Raji (cell line): ENCODE data around the gene BCAS3.

Experiments used
- POLR2A ChIP-seq: IDR thresholded peaks from 2 replicates; pipeline ENCODE4 v1.6.1; 2011; ENCODE audit warnings: low read depth, low read length, control low read depth; ENCODE audit not compliant: insufficient read depth

Gene BCAS3

DNA sequence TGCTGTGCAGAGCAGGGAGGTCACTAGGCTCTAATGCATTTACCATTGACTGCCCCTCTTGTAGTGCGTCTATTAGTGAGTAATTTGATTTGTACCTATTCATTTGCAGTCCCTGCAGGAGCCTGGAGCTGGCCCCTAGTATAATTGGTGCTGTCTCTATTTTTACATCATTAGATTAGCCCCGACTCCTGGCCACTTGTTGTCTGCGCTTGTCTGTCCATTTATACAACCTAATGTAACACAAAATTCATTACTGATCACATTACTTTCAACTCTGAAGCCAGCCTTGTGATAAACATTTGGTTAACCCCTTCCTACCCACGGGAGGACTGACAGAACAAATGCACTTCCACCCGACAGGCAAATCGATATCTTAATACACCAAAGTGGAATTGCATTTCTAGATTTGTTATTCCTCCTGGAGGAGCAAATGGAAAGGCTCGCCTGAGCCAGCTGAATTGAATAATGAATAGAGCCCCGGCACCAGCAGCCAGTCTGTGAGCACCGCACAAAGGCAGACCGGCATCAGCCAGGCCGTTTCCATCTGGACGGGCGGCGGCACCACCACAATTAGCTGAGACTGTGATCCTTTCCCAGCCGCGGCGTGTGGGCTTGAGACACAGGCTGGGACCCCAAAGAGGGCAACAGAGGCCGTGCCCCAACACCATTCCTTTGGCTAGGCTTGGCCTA, 703.3 kb downstream of the BCAS3 start:
- TF ChIP-seq POLR2A = no peak

DNA sequence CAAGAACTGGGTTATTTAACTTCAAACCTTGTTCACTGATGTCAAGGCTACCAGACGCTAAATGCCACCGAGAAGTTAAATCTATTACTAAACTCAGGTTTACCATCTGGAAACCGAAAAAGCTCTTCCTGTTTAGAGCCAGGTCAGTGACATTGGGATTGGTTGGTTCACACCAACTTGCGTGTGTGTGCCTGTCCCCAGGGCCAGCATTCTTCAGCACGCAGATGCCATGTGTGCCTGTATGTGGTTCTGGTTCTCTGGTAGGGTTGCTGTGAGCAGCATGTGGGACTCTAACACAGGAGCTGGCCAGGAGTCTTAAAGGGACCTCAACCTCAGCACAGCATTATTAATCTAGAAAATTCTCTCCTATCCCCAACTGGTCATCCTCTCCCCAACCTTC, 703.9 kb downstream of the BCAS3 start:
- TF ChIP-seq POLR2A = no peak

DNA sequence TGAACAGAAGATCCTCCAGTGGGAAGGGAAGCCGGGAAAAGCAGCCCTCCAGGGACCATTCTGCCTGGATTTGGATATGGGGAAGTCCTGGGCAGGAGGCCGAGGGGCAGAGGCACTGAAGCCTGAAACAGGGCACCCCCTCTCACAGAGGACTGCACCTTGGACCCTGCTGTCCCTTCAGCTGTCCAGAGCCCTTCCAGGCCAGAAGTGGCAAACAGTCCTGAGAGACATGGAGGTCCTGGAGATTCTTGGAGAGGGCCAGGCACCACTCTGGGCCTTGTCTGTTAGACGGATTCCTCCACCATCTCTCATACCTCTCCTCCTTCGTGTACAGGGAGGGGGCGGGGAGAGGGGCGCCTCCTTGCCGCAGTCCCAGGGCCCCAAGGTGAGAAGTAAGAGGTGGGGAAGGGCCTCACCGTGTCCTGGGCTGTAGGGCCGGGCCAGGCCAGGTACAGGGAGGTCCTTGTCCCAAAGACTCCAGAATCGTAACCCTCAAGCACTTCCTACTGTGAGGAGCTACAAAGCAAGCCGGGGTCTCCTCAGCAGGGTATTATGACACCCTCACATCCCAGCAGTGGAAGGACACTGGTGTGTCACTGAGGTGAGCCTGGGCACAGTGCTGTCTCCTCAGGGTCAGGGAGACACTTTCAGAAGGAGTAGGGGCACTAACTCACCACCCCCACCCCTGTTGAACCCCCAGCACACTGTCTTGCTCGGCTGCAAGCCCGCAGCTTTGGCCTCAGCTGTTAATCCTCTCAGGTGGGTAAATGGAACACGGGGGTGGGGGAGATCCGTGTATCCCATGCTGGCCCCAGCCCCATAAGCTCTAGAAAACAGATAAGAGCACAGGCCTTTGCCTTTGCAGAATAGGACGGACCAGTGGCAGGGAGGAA, 705.4 kb downstream of the BCAS3 start:
- no peak for TF ChIP-seq POLR2A

DNA sequence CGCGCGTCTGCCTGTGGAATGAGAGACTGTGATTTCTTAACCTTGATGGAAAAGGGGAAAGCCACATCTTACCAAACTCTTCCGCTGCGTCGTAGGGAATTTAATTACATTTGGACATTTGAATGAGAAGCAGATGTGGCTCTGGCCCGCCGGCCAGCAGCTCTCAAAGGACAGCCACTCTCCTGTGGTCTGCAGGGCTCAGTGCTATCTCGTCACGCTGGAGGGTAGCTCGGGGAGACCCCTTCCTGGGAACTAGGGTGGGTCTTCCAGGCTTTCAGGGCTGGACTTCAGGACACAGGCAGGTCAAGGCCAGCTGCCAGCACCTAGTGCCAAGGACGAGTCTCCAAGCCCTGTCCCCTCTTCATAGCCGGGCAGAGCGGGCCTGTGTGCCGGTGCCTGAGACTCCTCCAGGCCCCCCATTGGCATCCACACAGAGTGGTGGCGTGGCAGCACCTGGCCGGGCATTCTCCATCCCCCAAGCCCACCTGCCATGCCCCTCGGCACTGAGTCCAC, 706.1 kb downstream of the BCAS3 start:
- no peak for TF ChIP-seq POLR2A

DNA sequence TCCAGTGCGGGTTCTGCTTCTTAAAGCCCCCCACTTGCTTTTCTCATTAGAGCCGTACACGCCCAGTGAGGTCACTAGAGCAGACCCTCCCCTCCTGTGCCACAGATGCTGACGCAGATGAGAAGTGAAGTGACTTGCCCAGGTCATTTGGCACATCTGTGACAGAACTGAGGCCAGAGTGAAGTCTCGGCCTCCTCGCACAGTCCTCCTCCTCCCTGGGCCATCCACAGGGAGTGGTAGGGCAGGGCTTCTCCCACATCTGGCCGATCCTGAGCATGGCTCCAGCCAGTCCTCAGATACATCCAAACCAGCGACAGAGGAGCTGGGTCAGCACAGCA, 706.7 kb downstream of the BCAS3 start:
- no peak for TF ChIP-seq POLR2A

DNA sequence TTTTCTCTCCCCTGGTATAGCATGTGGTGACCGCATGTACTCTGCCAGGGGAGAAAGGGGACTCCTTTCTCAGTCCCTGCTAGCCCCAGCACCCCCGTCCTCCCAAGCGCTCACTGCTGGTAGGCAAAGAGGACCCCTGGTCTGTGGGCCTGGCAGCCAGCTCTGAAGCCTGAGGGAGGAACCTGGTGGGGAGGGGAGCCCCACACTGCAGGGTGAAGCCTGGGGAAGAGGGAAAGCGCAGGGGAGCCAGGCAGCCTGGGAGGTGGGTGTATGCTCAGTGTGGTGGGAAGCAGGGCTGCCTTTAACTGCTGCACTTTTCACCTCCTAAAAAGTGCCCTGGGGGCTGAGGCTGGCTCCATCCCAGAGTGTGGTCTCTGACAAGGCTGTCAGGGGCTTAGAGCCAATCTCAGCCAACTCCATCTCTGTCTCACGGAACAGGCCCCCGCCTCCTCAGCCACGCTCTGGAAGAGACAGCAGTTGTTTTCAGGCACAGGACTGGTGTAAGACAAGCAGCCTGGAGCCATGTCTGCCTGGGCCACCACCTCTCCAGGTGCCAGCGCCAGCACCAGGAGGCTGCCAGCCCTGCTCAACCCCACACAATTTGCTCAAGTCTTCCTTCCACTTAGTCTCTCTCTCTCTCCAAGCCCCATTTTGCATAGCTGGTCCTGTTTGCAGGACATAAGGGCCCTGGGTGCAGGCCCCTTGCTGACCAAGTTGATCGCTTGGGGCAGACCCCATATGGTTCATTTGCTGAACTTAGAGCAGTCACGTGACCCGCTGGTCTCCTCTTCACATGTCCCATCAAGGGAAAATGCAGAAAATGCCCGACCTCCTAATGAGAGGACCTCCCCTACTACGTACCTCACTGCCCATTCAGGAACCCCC, 707.3 kb downstream of the BCAS3 start:
- no peak for TF ChIP-seq POLR2A

DNA sequence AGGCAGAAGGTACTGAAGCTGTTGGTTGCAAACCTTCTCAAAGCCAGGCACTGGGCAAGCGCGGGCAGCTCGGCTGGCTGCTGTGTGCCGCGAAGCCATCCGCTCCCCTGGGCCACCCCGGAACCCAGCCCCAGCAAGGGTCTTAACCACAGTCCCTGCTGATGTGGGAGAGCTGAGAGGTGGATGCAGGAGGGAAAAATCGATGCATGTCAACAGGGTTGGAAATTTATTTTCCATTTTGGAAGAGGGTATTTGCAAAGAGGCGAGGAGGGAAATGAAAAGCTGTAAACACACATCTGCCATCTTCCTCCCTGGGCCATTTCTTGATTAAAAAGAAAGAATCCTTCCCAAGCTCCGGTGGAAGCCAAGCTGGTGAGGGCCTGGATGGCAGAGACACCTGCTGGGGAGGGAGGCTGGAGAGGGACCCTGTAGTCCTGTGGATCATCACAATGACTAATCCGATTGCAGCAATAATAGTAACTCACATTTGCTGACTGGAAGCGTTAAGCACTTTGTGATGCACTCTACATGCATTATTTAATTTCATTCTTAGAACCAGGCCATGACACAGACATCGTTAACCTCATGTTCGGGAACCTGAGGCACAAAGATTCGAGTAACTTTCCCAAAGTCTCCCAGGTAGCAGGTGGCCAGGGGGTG, 708.1 kb downstream of the BCAS3 start:
- TF ChIP-seq POLR2A = no peak

DNA sequence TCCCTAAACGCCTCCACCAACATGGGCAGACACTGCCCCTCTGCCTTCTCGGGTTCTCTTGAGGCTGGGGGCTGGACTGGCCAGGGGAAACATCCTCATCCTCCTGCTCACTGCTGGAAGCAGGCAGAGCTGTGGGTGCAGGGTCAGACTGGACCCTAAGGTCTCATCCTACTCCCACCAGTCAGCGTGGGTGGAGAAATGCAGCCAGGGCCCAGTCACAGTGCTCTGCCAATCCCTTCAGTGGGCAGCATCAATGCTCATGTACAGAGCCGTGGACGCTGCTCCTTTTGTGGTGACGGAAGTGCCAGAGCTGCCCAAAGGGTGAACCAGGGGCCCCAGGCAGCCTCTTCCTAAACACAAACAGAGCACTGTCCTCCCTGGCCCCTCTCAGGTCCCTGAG, 708.6 kb downstream of the BCAS3 start:
- TF ChIP-seq POLR2A = no peak

DNA sequence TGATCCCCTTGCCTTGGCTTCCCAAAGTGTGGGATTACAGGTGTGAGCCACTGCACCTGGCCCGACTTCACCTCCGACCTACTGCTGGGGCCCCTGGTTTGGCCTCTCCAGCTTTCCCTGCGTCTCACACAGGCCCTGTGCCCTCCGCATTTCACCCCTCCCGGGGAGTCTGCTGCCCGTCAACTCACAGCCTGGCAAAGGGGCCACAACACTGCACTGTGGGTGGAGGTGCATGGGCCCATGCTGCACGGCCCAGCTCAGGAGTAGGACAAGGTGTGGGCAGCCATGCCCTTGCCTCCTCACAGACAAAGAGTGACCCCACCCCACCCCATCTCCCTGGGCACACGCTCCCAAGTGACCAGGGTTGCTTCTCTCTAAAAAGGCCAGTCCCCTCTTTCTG, 709.4 kb downstream of the BCAS3 start:
- no peak for TF ChIP-seq POLR2A

DNA sequence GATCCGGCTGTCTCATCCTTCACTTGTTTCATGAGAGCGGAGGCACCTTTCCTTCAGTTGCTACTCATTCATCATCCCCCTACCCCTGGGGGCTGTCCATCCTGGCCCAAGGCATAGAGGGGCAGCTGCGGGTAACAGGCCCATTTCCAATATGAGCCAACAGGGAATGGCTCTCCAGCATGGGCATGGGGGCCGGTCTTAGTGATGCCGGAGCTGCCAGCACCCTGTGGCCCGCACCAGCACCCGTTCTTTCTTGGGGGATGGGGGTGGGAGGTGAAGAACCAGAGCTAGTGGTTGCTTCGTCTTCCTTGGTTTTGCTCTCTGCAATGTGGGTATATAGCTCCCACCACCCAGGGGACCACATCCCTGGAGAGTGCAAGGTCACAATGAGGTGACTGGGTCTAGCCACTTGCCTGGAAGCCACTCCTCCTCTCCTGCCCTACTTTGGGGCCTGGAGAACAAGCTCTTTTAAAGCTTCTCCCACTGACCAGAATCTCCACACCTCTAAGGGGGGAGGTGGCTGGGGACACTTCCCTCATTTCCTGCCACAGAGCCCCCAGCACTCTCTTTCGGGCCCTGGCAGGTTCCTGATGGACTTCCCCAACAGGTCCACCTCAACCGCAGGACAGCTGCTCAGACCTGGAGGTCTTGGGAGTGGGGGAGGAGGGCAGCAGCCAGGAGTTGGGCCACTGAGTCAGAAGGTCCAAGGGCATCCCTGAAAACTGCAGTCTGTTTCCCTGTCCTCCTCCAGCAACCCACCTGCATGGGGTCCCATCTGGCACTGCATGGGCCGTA, 710.1 kb downstream of the BCAS3 start:
- TF ChIP-seq POLR2A = no peak

DNA sequence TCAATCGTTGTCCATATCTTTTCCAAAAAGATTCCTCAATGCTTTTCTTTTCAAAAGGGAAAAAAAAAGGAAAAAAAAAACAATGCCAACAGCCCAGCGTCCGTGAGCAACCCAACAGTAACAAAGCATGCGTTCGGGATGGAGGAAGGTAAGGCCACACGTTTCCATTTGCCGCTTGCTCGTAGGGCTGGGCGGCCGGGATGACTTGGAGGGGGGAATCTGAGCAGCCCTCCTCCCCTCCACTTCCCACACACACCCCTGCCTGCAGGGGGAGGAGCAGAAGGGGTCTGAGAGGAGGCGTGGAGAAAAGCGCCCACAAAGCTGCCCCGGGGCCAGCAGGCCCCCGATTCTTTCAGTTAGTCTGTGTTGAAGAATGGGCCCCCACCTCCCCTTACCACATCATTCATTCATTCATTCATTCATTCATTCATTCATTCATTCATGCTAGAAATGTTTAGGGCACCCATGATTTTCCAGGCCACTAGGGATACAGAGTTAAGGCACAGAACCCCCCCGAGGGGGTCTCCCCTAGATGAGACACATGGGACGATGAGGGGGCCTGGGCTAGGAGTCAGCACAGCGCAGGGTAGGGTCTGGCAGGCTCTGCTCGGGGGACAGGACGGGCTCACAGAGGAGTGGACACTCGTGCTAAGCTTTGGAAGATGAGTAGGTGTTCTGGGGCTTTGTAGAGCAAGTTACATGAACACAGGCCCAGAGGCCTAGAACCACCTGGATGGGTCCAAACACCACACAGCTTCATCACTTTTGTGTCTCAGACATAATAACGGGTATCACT, 711.1 kb downstream of the BCAS3 start:
- TF ChIP-seq POLR2A = no peak

DNA sequence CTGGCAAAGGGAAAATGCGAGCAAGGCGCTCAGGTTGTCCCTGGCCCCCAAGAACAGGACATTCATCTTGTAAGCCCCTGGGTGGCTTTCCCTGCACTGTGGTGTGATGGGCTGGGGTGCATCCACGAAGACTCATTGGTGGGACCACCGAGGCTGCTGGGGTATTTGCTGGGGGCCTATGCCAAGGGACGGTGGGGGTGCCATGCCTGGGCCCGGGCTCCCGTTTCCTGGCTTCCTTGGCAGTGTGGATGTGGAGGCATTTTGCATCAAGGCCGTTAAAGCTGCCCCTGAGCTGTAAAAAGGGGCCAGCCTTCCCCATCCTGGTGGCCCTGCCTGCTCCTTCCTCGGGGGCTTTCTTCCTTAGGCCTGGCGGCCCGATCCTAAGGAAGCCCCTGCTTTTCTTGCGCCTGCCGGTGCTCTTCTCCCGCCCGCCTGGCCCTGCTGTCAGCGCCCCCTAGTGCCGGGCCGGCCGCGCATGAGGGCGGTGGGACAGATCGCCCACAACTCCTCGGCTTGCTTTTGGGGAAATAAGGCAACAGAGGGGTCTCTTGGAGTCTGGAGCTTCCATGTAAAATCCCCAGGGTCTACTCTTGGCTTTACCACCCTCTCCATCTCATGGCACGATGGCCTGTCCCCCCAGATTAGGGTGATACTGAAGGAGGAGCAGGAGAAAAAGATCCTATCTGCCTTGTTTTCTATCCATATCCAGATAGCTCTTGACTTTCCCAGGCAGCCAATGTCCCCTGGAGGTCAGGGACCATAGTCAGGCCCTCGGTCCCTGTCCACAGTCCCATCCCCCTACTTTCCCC, 712.2 kb downstream of the BCAS3 start:
- no peak for TF ChIP-seq POLR2A

DNA sequence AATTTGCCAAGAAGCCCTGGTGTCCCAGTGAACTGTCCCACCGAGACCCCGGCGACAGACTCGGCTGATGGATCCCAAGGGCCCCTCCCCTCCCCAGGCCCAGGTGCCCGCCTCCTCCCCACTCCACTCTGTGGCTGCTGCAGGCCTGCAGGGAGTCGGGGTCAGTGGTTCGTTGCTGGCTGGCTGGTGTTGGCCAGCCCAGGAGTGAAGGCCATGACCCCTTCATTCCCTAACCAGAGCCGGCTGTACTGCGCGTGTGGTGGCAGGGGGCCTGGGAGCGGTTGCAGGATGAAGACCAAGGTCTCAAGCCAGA, 712.8 kb downstream of the BCAS3 start:
- TF ChIP-seq POLR2A = no peak
